Fibroblast of upper back skin (primary cell): ENCODE measurements around the gene FOSL1.

Experiments
- DNase-seq: peaks from one replicate; pipeline ENCODE4 v3.0.0-alpha.2; 2013

The FOSL1 gene

GRCh38 chr11:65862191-65862735, 37.9 kb downstream of the FOSL1 start:
- no peak for DNase-seq

- DNase-seq, result no peak
Measured at GRCh38 chr11:65861533-65862183, 38.5 kb downstream of the FOSL1 start.

- DNase-seq, result no peak
Measured at GRCh38 chr11:65861165-65861505, 39.1 kb downstream of the FOSL1 start.

GRCh38 chr11:65860278-65861164, 39.7 kb downstream of the FOSL1 start, which contains the start of gene MUS81:
TSS of gene MUS81 (plus strand) at chr11:65860433. CDS start at chr11:65860754, 321 bp downstream.
- DNase-seq, result peak; percentile 99

GRCh38 chr11:65859812-65860277, 40.3 kb downstream of the FOSL1 start:
- DNase-seq, result no peak

GRCh38 chr11:65859095-65859811, 40.9 kb downstream of the FOSL1 start:
- peak; percentile 100 for DNase-seq

- no peak for DNase-seq
Measured at GRCh38 chr11:65858681-65859087, 41.5 kb downstream of the FOSL1 start.

GRCh38 chr11:65857853-65858680, 42.1 kb downstream of the FOSL1 start, which contains the start of gene CFL1:
TSS of gene CFL1 (minus strand) at chr11:65858180. CDS start at chr11:65858099, 81 bp downstream.
- peak; percentile 98 for DNase-seq

- no peak for DNase-seq
Measured at GRCh38 chr11:65857500-65857852, 42.7 kb downstream of the FOSL1 start.

- DNase-seq, result no peak
Measured at GRCh38 chr11:65856689-65857499, 43.3 kb downstream of the FOSL1 start.

- DNase-seq, result no peak
Measured at GRCh38 chr11:65855927-65856363, 44.2 kb downstream of the FOSL1 start.

GRCh38 chr11:65854852-65855837, 45.0 kb downstream of the FOSL1 start:
- no peak for DNase-seq

GRCh38 chr11:65854161-65854592, 46.0 kb downstream of the FOSL1 start:
- DNase-seq, result no peak

- no peak for DNase-seq
Measured at GRCh38 chr11:65853246-65853979, 46.8 kb downstream of the FOSL1 start.

GRCh38 chr11:65852508-65853245, 47.5 kb downstream of the FOSL1 start:
- no peak for DNase-seq

GRCh38 chr11:65851811-65852507, 48.2 kb downstream of the FOSL1 start:
- DNase-seq, result no peak

GRCh38 chr11:65851083-65851579, 49.1 kb downstream of the FOSL1 start:
- DNase-seq, result no peak
